GM18858 (cell line): ENCODE data around the gene CD22.

Source experiments
- ATAC-seq: cut with Tn5 transposase; IDR thresholded peaks from one replicate; pipeline ENCODE4 v1.9.1; 2021; ENCODE audit not compliant: unreplicated experiment

The CD22 gene

GRCh38 chr19:35340431-35340830 is 11.4 kb downstream of the CD22 start:
- no peak for ATAC-seq

GRCh38 chr19:35341006-35341405 is 12.0 kb downstream of the CD22 start:
- no peak for ATAC-seq

- ATAC-seq: no peak
Observed at GRCh38 chr19:35341565-35342225, 12.7 kb downstream of the CD22 start.

- no peak for ATAC-seq
Observed at GRCh38 chr19:35342430-35342829, 13.4 kb downstream of the CD22 start.

- ATAC-seq: no peak
Observed at GRCh38 chr19:35344511-35345031, 15.6 kb downstream of the CD22 start.

- ATAC-seq: no peak
Observed at GRCh38 chr19:35345671-35346111, 16.7 kb downstream of the CD22 start.

- no peak for ATAC-seq
Observed at GRCh38 chr19:35346193-35347052, 17.4 kb downstream of the CD22 start.

GRCh38 chr19:35347171-35347929 is 18.4 kb downstream of the CD22 start, which contains the start of gene FFAR1:
Gene FFAR1 (plus strand): TSS chr19:35347902. CDS start chr19:35351552, 3,650 bp downstream.
- ATAC-seq: peak; percentile 37

GRCh38 chr19:35347930-35348298 is 18.9 kb downstream of the CD22 start:
- no peak for ATAC-seq

- no peak for ATAC-seq
Observed at GRCh38 chr19:35348911-35349611, 20.1 kb downstream of the CD22 start.

- no peak for ATAC-seq
Observed at GRCh38 chr19:35349614-35350521, 20.9 kb downstream of the CD22 start.

GRCh38 chr19:35350591-35350990 is 21.6 kb downstream of the CD22 start:
- no peak for ATAC-seq

GRCh38 chr19:35351411-35352176 is 22.6 kb downstream of the CD22 start:
- ATAC-seq: no peak

GRCh38 chr19:35352177-35352447 is 23.1 kb downstream of the CD22 start:
- ATAC-seq: no peak

- no peak for ATAC-seq
Observed at GRCh38 chr19:35352448-35353304, 23.7 kb downstream of the CD22 start.

GRCh38 chr19:35353635-35354034 is 24.6 kb downstream of the CD22 start:
- no peak for ATAC-seq

- no peak for ATAC-seq
Observed at GRCh38 chr19:35354898-35355297, 25.9 kb downstream of the CD22 start.

- ATAC-seq: no peak
Observed at GRCh38 chr19:35355791-35356460, 26.9 kb downstream of the CD22 start.
